ENCODE measurements around the gene LDLRAD3. TPM values are rescaled to one million over a fixed set of nuclear protein-coding genes. Genes with fewer than 3 reads are reported as not detected.

The LDLRAD3 gene
- total RNA-seq, 1 donor from 2014 or later: 28.5 TPM

DNA sequence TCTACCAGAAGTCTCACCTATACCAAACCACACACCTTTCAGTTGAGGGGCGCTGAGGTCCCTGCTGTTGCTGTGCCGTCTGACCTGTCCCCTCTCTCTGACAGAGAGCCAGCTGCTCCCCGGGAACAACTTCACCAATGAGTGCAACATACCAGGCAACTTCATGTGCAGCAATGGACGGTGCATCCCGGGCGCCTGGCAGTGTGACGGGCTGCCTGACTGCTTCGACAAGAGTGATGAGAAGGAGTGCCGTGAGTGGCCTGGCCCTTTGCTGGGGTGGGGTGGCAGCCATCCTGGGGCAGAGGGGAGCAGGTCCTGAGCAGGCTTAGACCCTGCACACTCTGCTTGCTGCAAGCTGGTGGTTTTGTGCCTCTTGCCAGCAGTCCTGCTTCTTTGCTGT, 92.1 kb downstream of the LDLRAD3 start:
- Mint-ChIP-seq H3K9me3 (ENCODE audit: unreplicated experiment) (no peaks in the 10 kb centered on the region), H3K27ac (ENCODE audit: unreplicated experiment) (no peak overlapping the region), H3K4me3 (ENCODE audit: unreplicated experiment) (no peak overlapping the region), H3K36me3 (ENCODE audit: low read depth, unreplicated experiment) (peaks cover 6% of the 10 kb centered on the region), H3K27me3 (ENCODE audit: unreplicated experiment) (no peaks in the 10 kb centered on the region), H3K4me1 (ENCODE audit: unreplicated experiment) (no peaks in the 10 kb centered on the region)
- TF ChIP-seq, protein P1, sequence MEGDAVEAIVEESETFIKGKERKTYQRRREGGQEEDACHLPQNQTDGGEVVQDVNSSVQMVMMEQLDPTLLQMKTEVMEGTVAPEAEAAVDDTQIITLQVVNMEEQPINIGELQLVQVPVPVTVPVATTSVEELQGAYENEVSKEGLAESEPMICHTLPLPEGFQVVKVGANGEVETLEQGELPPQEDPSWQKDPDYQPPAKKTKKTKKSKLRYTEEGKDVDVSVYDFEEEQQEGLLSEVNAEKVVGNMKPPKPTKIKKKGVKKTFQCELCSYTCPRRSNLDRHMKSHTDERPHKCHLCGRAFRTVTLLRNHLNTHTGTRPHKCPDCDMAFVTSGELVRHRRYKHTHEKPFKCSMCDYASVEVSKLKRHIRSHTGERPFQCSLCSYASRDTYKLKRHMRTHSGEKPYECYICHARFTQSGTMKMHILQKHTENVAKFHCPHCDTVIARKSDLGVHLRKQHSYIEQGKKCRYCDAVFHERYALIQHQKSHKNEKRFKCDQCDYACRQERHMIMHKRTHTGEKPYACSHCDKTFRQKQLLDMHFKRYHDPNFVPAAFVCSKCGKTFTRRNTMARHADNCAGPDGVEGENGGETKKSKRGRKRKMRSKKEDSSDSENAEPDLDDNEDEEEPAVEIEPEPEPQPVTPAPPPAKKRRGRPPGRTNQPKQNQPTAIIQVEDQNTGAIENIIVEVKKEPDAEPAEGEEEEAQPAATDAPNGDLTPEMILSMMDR (IDR thresholded peaks at IDR 0.05; ENCODE audit: unreplicated experiment): no peak
- DNase-seq (ENCODE audit: low spot score): no peak

DNA sequence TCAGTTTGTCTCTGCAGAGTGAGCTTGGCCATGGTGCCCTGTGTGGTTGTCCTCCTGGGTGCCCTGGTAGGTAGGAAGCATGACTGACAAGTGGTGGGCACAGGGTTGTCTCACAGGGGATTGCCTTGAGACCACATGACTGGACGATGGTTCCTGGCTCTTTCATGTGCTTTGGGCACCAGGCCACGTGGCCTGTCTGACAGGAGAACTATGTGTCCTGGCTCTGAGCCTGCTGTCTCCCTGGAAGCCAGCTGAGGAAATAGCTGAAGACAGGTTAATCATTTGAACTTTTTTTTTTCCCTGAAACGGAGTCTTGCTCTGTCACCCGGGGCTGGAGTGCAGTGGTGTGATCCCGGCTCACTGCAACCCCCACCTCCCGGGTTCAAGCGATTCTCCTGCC, 93.2 kb downstream of the LDLRAD3 start:
- Mint-ChIP-seq H3K4me3 (ENCODE audit: unreplicated experiment) (no peak overlapping the region), H3K36me3 (ENCODE audit: low read depth, unreplicated experiment) (peaks cover 6% of the 10 kb centered on the region), H3K4me1 (ENCODE audit: unreplicated experiment) (no peaks in the 10 kb centered on the region), H3K27me3 (ENCODE audit: unreplicated experiment) (no peaks in the 10 kb centered on the region), H3K9me3 (ENCODE audit: unreplicated experiment) (no peaks in the 10 kb centered on the region), H3K27ac (ENCODE audit: unreplicated experiment) (no peak overlapping the region)
- TF ChIP-seq, protein P1 (IDR thresholded peaks at IDR 0.05; ENCODE audit: unreplicated experiment): no peak
- DNase-seq (ENCODE audit: low spot score): no peak

DNA sequence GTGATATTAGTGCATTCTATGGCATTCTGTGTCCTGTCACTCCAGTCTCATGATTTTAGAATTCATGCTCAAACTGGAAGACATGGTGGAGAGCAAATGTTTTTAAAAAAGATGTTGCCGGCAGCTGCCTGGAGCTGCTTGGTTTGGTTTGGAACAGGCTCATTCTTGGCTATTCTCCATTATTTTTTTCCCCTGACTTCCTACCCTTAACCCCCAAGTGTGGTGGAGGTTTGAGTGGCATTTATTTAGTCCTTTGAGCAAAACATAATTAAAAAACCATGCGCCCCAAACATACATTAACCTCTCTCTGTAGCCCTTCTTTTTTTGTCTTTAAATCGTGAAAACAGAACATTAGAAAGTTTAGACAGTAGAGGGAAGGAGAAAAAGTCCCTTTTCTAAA, 94.7 kb downstream of the LDLRAD3 start:
- TF ChIP-seq, protein P1 (IDR thresholded peaks at IDR 0.05; ENCODE audit: unreplicated experiment): no peak
- Mint-ChIP-seq H3K4me1 (ENCODE audit: unreplicated experiment) (no peaks in the 10 kb centered on the region), H3K27ac (ENCODE audit: unreplicated experiment) (no peak overlapping the region), H3K4me3 (ENCODE audit: unreplicated experiment) (no peak overlapping the region), H3K27me3 (ENCODE audit: unreplicated experiment) (no peaks in the 10 kb centered on the region), H3K9me3 (ENCODE audit: unreplicated experiment) (no peaks in the 10 kb centered on the region), H3K36me3 (ENCODE audit: low read depth, unreplicated experiment) (peaks cover 6% of the 10 kb centered on the region)
- DNase-seq (ENCODE audit: low spot score): no peak

DNA sequence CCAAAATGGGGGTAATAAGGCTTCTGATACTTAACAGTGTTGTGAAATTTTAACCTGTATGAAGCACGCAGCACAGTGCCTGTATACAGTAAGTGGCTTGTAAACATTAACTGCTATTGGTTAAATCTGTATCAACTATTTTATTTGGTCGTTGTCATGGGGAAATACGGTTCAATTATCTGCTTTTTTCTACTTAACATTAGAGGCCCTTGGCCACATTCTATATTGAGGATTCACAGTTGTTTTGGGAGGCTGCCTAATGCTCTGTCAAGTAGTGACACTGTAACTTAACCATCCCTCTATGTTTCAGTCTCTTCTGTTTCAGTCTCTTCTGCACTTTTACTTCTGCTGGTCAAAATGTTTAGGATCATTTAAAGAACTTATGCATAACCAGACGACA, 95.6 kb downstream of the LDLRAD3 start:
- Mint-ChIP-seq H3K36me3 (ENCODE audit: low read depth, unreplicated experiment) (no peaks in the 10 kb centered on the region), H3K27ac (ENCODE audit: unreplicated experiment) (no peak overlapping the region), H3K4me1 (ENCODE audit: unreplicated experiment) (peaks cover 7% of the 10 kb centered on the region), H3K4me3 (ENCODE audit: unreplicated experiment) (no peak overlapping the region), H3K27me3 (ENCODE audit: unreplicated experiment) (no peaks in the 10 kb centered on the region), H3K9me3 (ENCODE audit: unreplicated experiment) (no peaks in the 10 kb centered on the region)
- no peak for DNase-seq (ENCODE audit: low spot score)
- TF ChIP-seq, protein P1 (IDR thresholded peaks at IDR 0.05; ENCODE audit: unreplicated experiment): no peak

DNA sequence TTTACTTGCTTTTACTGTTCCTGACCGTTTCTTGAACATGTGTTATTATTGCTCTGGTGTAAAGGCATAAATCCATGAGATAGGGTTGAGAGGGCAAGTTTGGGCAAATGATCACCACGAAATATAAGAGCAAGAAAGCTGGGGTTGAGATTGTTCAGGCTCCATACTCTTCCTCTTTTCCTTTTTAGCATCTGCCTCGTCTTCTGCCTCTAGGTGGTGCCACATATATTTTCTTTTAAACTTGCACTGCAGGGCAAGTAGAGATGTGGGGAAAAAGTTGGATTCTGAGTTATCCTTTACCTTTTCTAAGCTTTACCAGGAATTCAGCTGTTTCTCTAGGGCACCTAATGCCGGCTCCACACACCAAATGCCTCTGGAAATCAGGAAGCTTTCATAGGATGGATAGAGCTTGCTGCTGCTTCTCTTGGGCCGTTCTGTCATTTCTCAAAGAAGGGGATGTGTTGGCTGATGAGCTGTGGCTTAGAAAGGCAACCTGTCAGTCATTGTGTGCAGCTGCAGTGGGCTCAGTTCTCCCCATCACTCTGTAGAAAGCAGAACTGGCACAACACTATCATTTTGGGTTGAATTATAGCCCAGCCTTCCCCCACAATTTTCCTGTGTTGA, 98.2 kb downstream of the LDLRAD3 start:
- Mint-ChIP-seq H3K27ac (ENCODE audit: unreplicated experiment) (no peak overlapping the region), H3K4me3 (ENCODE audit: unreplicated experiment) (no peak overlapping the region), H3K27me3 (ENCODE audit: unreplicated experiment) (no peaks in the 10 kb centered on the region), H3K36me3 (ENCODE audit: low read depth, unreplicated experiment) (no peaks in the 10 kb centered on the region), H3K9me3 (ENCODE audit: unreplicated experiment) (no peaks in the 10 kb centered on the region), H3K4me1 (ENCODE audit: unreplicated experiment) (peaks cover 7% of the 10 kb centered on the region)
- TF ChIP-seq, protein P1 (IDR thresholded peaks at IDR 0.05; ENCODE audit: unreplicated experiment): peak; percentile 45
- no peak for DNase-seq (ENCODE audit: low spot score)
